Astrocyte (in vitro differentiated cells and primary cell): ENCODE measurements around the gene KIFBP. TPM values are rescaled to one million over a fixed set of nuclear protein-coding genes. Genes with fewer than 3 reads are reported as not detected.
A peak's percentile ranks its signal among the peaks of the same experiment; 100 is the strongest.
"Not testable (repeated sequence)": the region's sequence is repeated elsewhere in the genome, so short reads cannot be mapped to it uniquely, and the experiment has no call there.

Source experiments
- DNase-seq: peaks from one replicate; pipeline ENCODE4 v3.0.0-alpha.2; 2010; ENCODE audit warnings: low read depth
- FAIRE-seq: peaks from 2 replicates; lab custom pipeline; 2011; peaks lifted over from hg19 to GRCh38; lab: Jason Lieb, UNC
- H2AFZ ChIP-seq: 2 replicates; pipeline ENCODE4 v1.6.0; 2012; ENCODE audit warnings: low read depth, low read length, inconsistent platforms
- H3K27ac ChIP-seq: 2 replicates; pipeline ENCODE4 v1.5.1; 2011; ENCODE audit warnings: low read depth, low read length, inconsistent platforms
- H3K27me3 ChIP-seq: 2 replicates; pipeline ENCODE4 v1.6.0; 2011; ENCODE audit warnings: low read length, inconsistent platforms; ENCODE audit not compliant: insufficient read depth
- H3K36me3 ChIP-seq: 2 replicates; pipeline ENCODE4 v1.5.1; 2011; ENCODE audit warnings: low read length, inconsistent platforms; ENCODE audit not compliant: insufficient read depth
- H3K4me1 ChIP-seq: 2 replicates; pipeline ENCODE4 v1.5.1; 2011; ENCODE audit warnings: low read length, inconsistent platforms; ENCODE audit not compliant: insufficient read depth
- H3K4me2 ChIP-seq: 2 replicates; pipeline ENCODE4 v1.6.0; 2012; ENCODE audit warnings: low read length, inconsistent platforms
- H3K4me3 ChIP-seq: 2 replicates; pipeline ENCODE4 v1.5.1; 2011; ENCODE audit warnings: low read depth, mild to moderate bottlenecking, low read length, inconsistent platforms; ENCODE audit not compliant: insufficient read depth
- H3K79me2 ChIP-seq: 2 replicates; pipeline ENCODE4 v1.6.0; 2012; ENCODE audit warnings: mild to moderate bottlenecking, low read length, inconsistent platforms; ENCODE audit not compliant: insufficient read depth
- H3K9ac ChIP-seq: 2 replicates; pipeline ENCODE4 v1.6.0; 2012; ENCODE audit warnings: mild to moderate bottlenecking, low read length, inconsistent platforms
- H3K9me3 ChIP-seq: 2 replicates; pipeline ENCODE4 v1.5.1; 2012; ENCODE audit warnings: low read depth, mild to moderate bottlenecking, low read length, inconsistent platforms; ENCODE audit not compliant: insufficient read depth
- H4K20me1 ChIP-seq: 2 replicates; pipeline ENCODE4 v1.6.0; 2012; ENCODE audit warnings: low read length, inconsistent platforms; ENCODE audit not compliant: insufficient read depth
- H3K27ac Mint-ChIP-seq: one replicate; pipeline ENCODE4 v1.8.0; 2021; ENCODE audit warnings: mild to moderate bottlenecking, mixed read lengths; ENCODE audit not compliant: unreplicated experiment
- H3K27me3 Mint-ChIP-seq: one replicate; pipeline ENCODE4 v1.8.0; 2021; ENCODE audit warnings: low read depth, mixed read lengths; ENCODE audit not compliant: unreplicated experiment
- H3K36me3 Mint-ChIP-seq: one replicate; pipeline ENCODE4 v1.8.0; 2021; ENCODE audit warnings: low read depth, mixed read lengths; ENCODE audit not compliant: unreplicated experiment
- H3K4me1 Mint-ChIP-seq: one replicate; pipeline ENCODE4 v1.8.0; 2021; ENCODE audit warnings: low read depth, mixed read lengths; ENCODE audit not compliant: unreplicated experiment
- H3K4me3 Mint-ChIP-seq: one replicate; pipeline ENCODE4 v1.8.0; 2021; ENCODE audit warnings: mild to moderate bottlenecking, moderate library complexity, mixed read lengths; ENCODE audit not compliant: unreplicated experiment
- H3K9me3 Mint-ChIP-seq: one replicate; pipeline ENCODE4 v1.8.0; 2021; ENCODE audit warnings: mild to moderate bottlenecking, mixed read lengths; ENCODE audit not compliant: unreplicated experiment
- EZH2 ChIP-seq: IDR thresholded peaks from 2 replicates; pipeline ENCODE4 v1.6.1; 2012; ENCODE audit warnings: mild to moderate bottlenecking, low read length, inconsistent platforms; ENCODE audit not compliant: insufficient read depth
- total RNA-seq: library from RNA; stranded (reverse); gene quantifications from 2 replicates; pipeline ENCODE4 v1.2.1, GENCODE V29; 2021
- TF ChIP-seq, protein P1 (sequence below): IDR thresholded peaks from 2 replicates; pipeline ENCODE4 v1.5.1; 2011; ENCODE audit warnings: low read depth, mild to moderate bottlenecking, inconsistent platforms, low read length, moderate library complexity; ENCODE audit not compliant: insufficient read depth

Gene KIFBP
- total RNA-seq, 1 donor from 2014 or later = 39.2 TPM

DNA sequence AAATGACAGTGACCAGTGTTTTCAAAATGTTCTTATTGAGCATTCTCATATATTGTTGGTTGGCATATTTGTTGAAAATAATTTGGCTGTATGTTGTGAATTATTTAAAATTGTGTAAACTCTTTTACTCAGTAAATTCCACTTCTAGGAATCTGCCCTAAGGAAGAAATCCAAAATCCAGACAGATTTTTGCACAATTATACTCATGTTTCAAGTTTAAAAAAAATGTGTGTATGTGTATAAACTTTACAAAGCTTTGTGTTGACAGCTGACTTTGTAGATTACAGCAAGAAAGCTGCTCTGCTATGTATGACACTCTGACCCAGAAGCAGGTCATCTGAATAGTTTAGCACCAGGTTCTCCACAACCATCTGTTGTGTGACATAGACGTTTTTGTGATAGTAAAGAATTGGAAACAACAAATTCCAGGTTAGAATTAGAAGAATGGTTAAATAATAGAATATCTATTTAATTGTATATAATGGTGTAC, 21.6 kb downstream of the KIFBP start:
- H3K9ac ChIP-seq = no peak overlapping the region
- H3K36me3 Mint-ChIP-seq = peaks cover 11% of the 10 kb centered on the region
- no peak overlapping the region for H3K27ac Mint-ChIP-seq
- no peaks in the 10 kb centered on the region for H3K27me3 ChIP-seq
- no peak overlapping the region for H3K27ac ChIP-seq
- no peaks in the 10 kb centered on the region for H4K20me1 ChIP-seq
- no peaks in the 10 kb centered on the region for H3K4me1 ChIP-seq
- DNase-seq (no peak), FAIRE-seq (no peak)
- no peak overlapping the region for H3K4me3 Mint-ChIP-seq
- no peak overlapping the region for H3K4me3 ChIP-seq
- H2AFZ ChIP-seq = no peak overlapping the region
- H3K27me3 Mint-ChIP-seq = no peaks in the 10 kb centered on the region
- peaks cover 27% of the 10 kb centered on the region for H3K36me3 ChIP-seq
- no peaks in the 10 kb centered on the region for H3K79me2 ChIP-seq
- no peaks in the 10 kb centered on the region for H3K9me3 ChIP-seq
- peaks cover 5% of the 10 kb centered on the region for H3K4me1 Mint-ChIP-seq
- H3K4me2 ChIP-seq = no peak overlapping the region
- TF ChIP-seq EZH2 = no peak
- TF ChIP-seq, protein P1, sequence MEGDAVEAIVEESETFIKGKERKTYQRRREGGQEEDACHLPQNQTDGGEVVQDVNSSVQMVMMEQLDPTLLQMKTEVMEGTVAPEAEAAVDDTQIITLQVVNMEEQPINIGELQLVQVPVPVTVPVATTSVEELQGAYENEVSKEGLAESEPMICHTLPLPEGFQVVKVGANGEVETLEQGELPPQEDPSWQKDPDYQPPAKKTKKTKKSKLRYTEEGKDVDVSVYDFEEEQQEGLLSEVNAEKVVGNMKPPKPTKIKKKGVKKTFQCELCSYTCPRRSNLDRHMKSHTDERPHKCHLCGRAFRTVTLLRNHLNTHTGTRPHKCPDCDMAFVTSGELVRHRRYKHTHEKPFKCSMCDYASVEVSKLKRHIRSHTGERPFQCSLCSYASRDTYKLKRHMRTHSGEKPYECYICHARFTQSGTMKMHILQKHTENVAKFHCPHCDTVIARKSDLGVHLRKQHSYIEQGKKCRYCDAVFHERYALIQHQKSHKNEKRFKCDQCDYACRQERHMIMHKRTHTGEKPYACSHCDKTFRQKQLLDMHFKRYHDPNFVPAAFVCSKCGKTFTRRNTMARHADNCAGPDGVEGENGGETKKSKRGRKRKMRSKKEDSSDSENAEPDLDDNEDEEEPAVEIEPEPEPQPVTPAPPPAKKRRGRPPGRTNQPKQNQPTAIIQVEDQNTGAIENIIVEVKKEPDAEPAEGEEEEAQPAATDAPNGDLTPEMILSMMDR = no peak
- no peaks in the 10 kb centered on the region for H3K9me3 Mint-ChIP-seq

DNA sequence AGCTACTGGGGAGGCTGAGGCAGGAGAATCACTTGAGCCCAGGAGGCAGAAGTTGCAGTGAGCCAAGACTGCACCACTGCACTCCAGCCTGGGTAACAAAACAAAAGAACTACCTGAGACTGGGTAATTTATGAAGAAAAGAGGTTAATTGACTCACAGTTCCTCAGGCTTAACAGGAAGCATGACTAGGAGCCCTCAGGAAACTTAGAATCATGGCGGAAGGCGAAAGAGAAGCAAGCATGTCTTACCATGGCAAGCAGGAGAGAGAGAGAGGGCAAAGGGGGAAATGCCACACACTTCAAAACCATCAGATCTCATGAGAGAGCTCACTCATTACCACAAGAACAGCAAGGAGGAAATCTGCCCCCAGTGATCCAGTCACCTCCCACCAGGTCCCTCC, 24.2 kb downstream of the KIFBP start:
- H3K9me3 ChIP-seq, H3K79me2 ChIP-seq, H3K4me1 Mint-ChIP-seq, H2AFZ ChIP-seq, H4K20me1 ChIP-seq, H3K27ac Mint-ChIP-seq, H3K4me3 ChIP-seq, H3K4me2 ChIP-seq, H3K27me3 ChIP-seq, DNase-seq, H3K9me3 Mint-ChIP-seq, H3K27me3 Mint-ChIP-seq, FAIRE-seq, H3K27ac ChIP-seq, H3K4me3 Mint-ChIP-seq, H3K9ac ChIP-seq, H3K4me1 ChIP-seq: not testable (repeated sequence)
- H3K36me3 ChIP-seq = peaks cover 29% of the 10 kb centered on the region
- H3K36me3 Mint-ChIP-seq = peaks cover 12% of the 10 kb centered on the region

DNA sequence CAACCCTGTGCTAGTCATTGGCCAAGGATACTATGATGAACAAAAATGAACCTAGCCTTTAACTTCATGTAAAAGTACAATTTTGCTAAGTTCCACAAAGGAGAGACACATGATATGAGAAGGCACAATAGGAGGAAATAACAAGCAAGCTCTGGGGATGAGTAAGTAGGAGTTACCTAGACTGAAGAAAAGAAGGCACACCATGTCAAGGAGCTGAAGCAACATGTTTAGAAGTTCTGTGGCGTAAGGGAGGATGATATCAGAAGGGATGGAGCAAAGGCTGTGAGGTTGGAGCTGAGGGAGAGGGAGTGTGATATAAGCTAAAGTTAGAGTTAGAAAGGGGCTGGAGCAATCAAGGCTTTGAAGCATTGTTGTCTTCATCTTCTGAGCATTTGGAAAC, 25.6 kb downstream of the KIFBP start:
- TF ChIP-seq, protein P1 = no peak
- TF ChIP-seq EZH2 = no peak
- no peak for DNase-seq
- Histone ChIP-seq H3K9ac (no peak overlapping the region), H3K4me1 (no peaks in the 10 kb centered on the region), H3K79me2 (no peaks in the 10 kb centered on the region), H2AFZ (no peak overlapping the region), H3K27me3 (no peaks in the 10 kb centered on the region), H4K20me1 (no peaks in the 10 kb centered on the region), H3K27ac (no peak overlapping the region), H3K4me3 (no peak overlapping the region), H3K9me3 (no peaks in the 10 kb centered on the region), H3K36me3 (peaks cover 26% of the 10 kb centered on the region), H3K4me2 (no peak overlapping the region)
- no peak for FAIRE-seq
- Mint-ChIP-seq H3K9me3 (no peaks in the 10 kb centered on the region), H3K4me3 (no peak overlapping the region), H3K4me1 (peaks cover 5% of the 10 kb centered on the region), H3K36me3 (peaks cover 17% of the 10 kb centered on the region), H3K27ac (peak overlapping the region; percentile 1), H3K27me3 (no peaks in the 10 kb centered on the region)
